Measurements from ENCODE around the gene HECTD2. TPM values are rescaled to one million over a fixed set of nuclear protein-coding genes. Genes with fewer than 3 reads are reported as not detected.

HECTD2 gene
- total RNA-seq, 1 donor from 2014 or later, result 18.2 TPM

GRCh38 chr10:91409069-91409868, 875 bp upstream of the HECTD2 start:
- Mint-ChIP-seq H3K27ac (peak overlapping the region; percentile 94), H3K27me3 (no peaks in the 10 kb centered on the region), H3K36me3 (no peaks in the 10 kb centered on the region), H3K4me3 (peak overlapping the region; percentile 92), H3K9me3 (no peaks in the 10 kb centered on the region), H3K4me1 (ENCODE audit: unreplicated experiment) (peaks cover 24% of the 10 kb centered on the region)
- no peak for TF ChIP-seq CTCF (conservative IDR thresholded peaks at IDR 0.05)
- DNase-seq (ENCODE audit: extremely low spot score, unreplicated experiment), result peak; percentile 77

GRCh38 chr10:91410638-91411371, 661 bp downstream of the HECTD2 start:
- peak overlapping the region; percentile 88 for H3K27ac Mint-ChIP-seq

GRCh38 chr10:91411621-91412020, 1.5 kb downstream of the HECTD2 start:
- Mint-ChIP-seq H3K27ac (peak overlapping the region; percentile 85), H3K4me1 (ENCODE audit: unreplicated experiment) (peaks cover 24% of the 10 kb centered on the region), H3K27me3 (no peaks in the 10 kb centered on the region), H3K9me3 (no peaks in the 10 kb centered on the region), H3K4me3 (peak overlapping the region; percentile 91), H3K36me3 (no peaks in the 10 kb centered on the region)
- DNase-seq (ENCODE audit: extremely low spot score, unreplicated experiment), result no peak
- no peak for TF ChIP-seq CTCF (conservative IDR thresholded peaks at IDR 0.05)

More at GRCh38 chr10:91410638-91411371, 661 bp downstream of the HECTD2 start:
- Mint-ChIP-seq H3K27me3 (no peaks in the 10 kb centered on the region), H3K9me3 (no peaks in the 10 kb centered on the region), H3K36me3 (no peaks in the 10 kb centered on the region), H3K4me1 (ENCODE audit: unreplicated experiment) (peaks cover 24% of the 10 kb centered on the region), H3K4me3 (peak overlapping the region; percentile 91)
- no peak for DNase-seq (ENCODE audit: extremely low spot score, unreplicated experiment)
- no peak for TF ChIP-seq CTCF (conservative IDR thresholded peaks at IDR 0.05)

GRCh38 chr10:91412354-91413087, 2.4 kb downstream of the HECTD2 start:
- no peaks in the 10 kb centered on the region for H3K9me3 Mint-ChIP-seq
- H3K36me3 Mint-ChIP-seq, result no peaks in the 10 kb centered on the region
- no peak for DNase-seq (ENCODE audit: extremely low spot score, unreplicated experiment)
- peak overlapping the region; percentile 74 for H3K4me3 Mint-ChIP-seq
- H3K4me1 Mint-ChIP-seq (ENCODE audit: unreplicated experiment), result peaks cover 24% of the 10 kb centered on the region
- H3K27ac Mint-ChIP-seq, result peak overlapping the region; percentile 53
- TF ChIP-seq CTCF (conservative IDR thresholded peaks at IDR 0.05), result no peak
- no peaks in the 10 kb centered on the region for H3K27me3 Mint-ChIP-seq

GRCh38 chr10:91415816-91416215, 5.7 kb downstream of the HECTD2 start:
- Mint-ChIP-seq H3K9me3 (no peaks in the 10 kb centered on the region), H3K27ac (no peak overlapping the region), H3K4me1 (ENCODE audit: unreplicated experiment) (peaks cover 17% of the 10 kb centered on the region), H3K36me3 (no peaks in the 10 kb centered on the region), H3K27me3 (no peaks in the 10 kb centered on the region), H3K4me3 (no peak overlapping the region)
- no peak for DNase-seq (ENCODE audit: extremely low spot score, unreplicated experiment)
- no peak for TF ChIP-seq CTCF (conservative IDR thresholded peaks at IDR 0.05)
